Measurements from ENCODE around the gene DDIT3.

DNA sequence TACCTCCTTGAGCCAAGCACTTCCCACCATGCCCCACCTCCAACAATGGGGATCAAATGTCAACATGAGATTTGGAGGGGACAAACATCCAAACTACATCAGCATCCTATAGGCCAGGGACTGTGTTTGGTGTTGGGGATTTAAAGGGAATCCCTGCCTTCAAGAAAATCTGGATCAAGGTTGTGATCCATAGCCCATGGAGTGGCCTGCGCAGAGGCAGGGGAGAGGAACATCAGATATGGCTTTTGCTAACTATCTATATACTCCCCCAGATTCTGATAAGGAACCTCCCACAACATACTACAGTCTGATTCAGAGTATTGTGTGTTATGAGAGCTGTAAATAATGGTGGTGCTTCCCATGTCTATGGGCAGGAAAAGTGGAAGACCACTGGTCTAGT is 34.6 kb upstream of the DDIT3 start:
- TF ChIP-seq ZNF274 (IDR thresholded peaks at IDR 0.05; ENCODE audit: borderline replicate concordance, extremely low read depth, low read length) (no peak), SAP30 (IDR thresholded peaks at IDR 0.05; ENCODE audit: insufficient read depth, insufficient replicate concordance, low read length) (no peak), EZH2 (IDR thresholded peaks at IDR 0.05; ENCODE audit: low read depth, low read length, severe bottlenecking) (no peak), POLR2AphosphoS5 (IDR thresholded peaks at IDR 0.05; ENCODE audit: low read depth, low read length) (no peak), EP300 (IDR thresholded peaks at IDR 0.05; ENCODE audit: borderline replicate concordance in 1 of 2, low read depth in 2 of 2, low read length in 2 of 2) (no peak), MAX (IDR thresholded peaks at IDR 0.05) (no peak), POLR2A (IDR thresholded peaks at IDR 0.05; ENCODE audit: control extremely low read depth in 1 of 2, low read depth in 2 of 2, low read length in 2 of 2) (no peak)
- TF ChIP-seq, protein P1, sequence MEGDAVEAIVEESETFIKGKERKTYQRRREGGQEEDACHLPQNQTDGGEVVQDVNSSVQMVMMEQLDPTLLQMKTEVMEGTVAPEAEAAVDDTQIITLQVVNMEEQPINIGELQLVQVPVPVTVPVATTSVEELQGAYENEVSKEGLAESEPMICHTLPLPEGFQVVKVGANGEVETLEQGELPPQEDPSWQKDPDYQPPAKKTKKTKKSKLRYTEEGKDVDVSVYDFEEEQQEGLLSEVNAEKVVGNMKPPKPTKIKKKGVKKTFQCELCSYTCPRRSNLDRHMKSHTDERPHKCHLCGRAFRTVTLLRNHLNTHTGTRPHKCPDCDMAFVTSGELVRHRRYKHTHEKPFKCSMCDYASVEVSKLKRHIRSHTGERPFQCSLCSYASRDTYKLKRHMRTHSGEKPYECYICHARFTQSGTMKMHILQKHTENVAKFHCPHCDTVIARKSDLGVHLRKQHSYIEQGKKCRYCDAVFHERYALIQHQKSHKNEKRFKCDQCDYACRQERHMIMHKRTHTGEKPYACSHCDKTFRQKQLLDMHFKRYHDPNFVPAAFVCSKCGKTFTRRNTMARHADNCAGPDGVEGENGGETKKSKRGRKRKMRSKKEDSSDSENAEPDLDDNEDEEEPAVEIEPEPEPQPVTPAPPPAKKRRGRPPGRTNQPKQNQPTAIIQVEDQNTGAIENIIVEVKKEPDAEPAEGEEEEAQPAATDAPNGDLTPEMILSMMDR (IDR thresholded peaks at IDR 0.05; ENCODE audit: control extremely low read depth in 1 of 3, insufficient read depth in 1 of 3, low read depth in 1 of 3, low read length in 3 of 3): no peak
- TF ChIP-seq, protein P2, sequence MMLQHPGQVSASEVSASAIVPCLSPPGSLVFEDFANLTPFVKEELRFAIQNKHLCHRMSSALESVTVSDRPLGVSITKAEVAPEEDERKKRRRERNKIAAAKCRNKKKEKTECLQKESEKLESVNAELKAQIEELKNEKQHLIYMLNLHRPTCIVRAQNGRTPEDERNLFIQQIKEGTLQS (IDR thresholded peaks at IDR 0.05; ENCODE audit: insufficient read depth, low read depth, low read length): no peak

Measured in H1 (cell line).